Ishikawa (cell line): ENCODE measurements around the gene KIF9.

Experiments
- FOXM1 ChIP-seq: IDR thresholded peaks from 2 replicates; pipeline ENCODE4 v1.6.1; 2012; ENCODE audit warnings: low read depth, borderline replicate concordance
- NFIC ChIP-seq: IDR thresholded peaks from 2 replicates; pipeline ENCODE4 v1.6.1; 2012
- YY1 ChIP-seq: IDR thresholded peaks from 2 replicates; pipeline ENCODE4 v1.6.1; 2012; ENCODE audit warnings: low read depth
- TF ChIP-seq, protein P1 (sequence below): IDR thresholded peaks from 2 replicates; pipeline ENCODE4 v1.6.1; 2012

DNA sequence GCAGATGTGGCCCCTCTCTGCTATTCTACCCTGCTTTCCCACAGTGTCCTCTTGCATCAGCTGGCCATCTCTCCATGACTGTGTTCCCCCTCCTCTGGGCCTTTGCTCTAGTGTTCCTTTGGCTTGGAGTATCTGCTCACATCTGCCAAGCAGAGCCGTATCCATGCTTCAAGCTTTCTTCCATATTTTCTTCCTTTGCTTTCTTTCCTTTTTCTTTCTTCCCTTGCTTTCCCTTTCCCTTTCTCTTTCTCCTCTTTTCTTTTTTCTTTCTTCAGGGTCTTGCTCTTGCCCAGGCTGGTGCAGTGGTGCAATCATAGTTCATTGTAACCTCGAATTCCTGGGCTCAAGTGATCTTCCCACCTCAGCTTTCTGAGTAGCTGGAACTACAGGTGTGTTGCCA is 12.7 kb upstream of the KIF9 start:
- TF ChIP-seq FOXM1 = no peak
- TF ChIP-seq, protein P1, sequence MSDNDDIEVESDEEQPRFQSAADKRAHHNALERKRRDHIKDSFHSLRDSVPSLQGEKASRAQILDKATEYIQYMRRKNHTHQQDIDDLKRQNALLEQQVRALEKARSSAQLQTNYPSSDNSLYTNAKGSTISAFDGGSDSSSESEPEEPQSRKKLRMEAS = no peak
- TF ChIP-seq NFIC = no peak
- TF ChIP-seq YY1 = no peak
